TTC549 (cell line): ENCODE data around the gene CTAG1B.
"Not testable (repeated sequence)": the region's sequence is repeated elsewhere in the genome, so short reads cannot be mapped to it uniquely, and the experiment has no call there.

Source experiments
- FAIRE-seq: peaks from 2 replicates; lab custom pipeline; 2012; peaks lifted over from hg19 to GRCh38; lab: Jason Lieb, UNC

The CTAG1B gene

GRCh38 chrX:154582994-154583393, 36.1 kb downstream of the CTAG1B start:
- not testable (repeated sequence) for FAIRE-seq

- FAIRE-seq, result peak; percentile 34
Observed at GRCh38 chrX:154575076-154575475, 44.0 kb downstream of the CTAG1B start.

GRCh38 chrX:154573061-154573460, 46.0 kb downstream of the CTAG1B start:
- FAIRE-seq, result not testable (repeated sequence)

- not testable (repeated sequence) for FAIRE-seq
Observed at GRCh38 chrX:154570361-154570760, 48.7 kb downstream of the CTAG1B start.
